Endothelial cell of umbilical vein (primary cell): ENCODE data around the gene KIZ. TPM values are rescaled to one million over a fixed set of nuclear protein-coding genes. Genes with fewer than 3 reads are reported as not detected.

Source experiments
- BruUV-seq: library from RNA; stranded (reverse); fragments of 400-500 nt; replicated peaks from 2 replicates; lab custom pipeline; 2021; lab: Mats Ljungman, UMichigan
- CTCF ChIA-PET: fragments of 300-600, 350-600 bp; sonication (Branson Sonifier 250); formaldehyde crosslinking; loops from one replicate; lab custom pipeline; 2021; ENCODE audit warnings: antibody characterized with exemption, inconsistent platforms; lab: Charles Lee
- POLR2A ChIA-PET: fragments of 300-600, 350-600 bp; sonication (Branson Sonifier 250); formaldehyde crosslinking; loops from one replicate; lab custom pipeline; 2021; ENCODE audit warnings: antibody characterized with exemption, inconsistent platforms; lab: Charles Lee
- DNase-seq: peaks from one replicate; pipeline ENCODE4 v3.0.0-alpha.2; 2011; ENCODE audit warnings: low read depth, low spot score
- FAIRE-seq: peaks from 2 replicates; lab custom pipeline; 2011; peaks lifted over from hg19 to GRCh38; lab: Jason Lieb, UNC
- H2AFZ ChIP-seq: 2 replicates; pipeline ENCODE4 v1.6.0; 2012; ENCODE audit warnings: low read depth, low read length, control low read depth, inconsistent platforms
- H3K27ac ChIP-seq: 2 replicates; pipeline ENCODE4 v1.5.1; 2011; ENCODE audit warnings: low read depth, mild to moderate bottlenecking, control low read depth, low read length, moderate library complexity; ENCODE audit not compliant: insufficient read depth
- H3K27me3 ChIP-seq, 2 experiments: 2 replicates each; pipeline versions ENCODE4 v1.6.0 to v1.6.1; 2011; ENCODE audit warnings: low read length in 2 of 2, mixed read lengths in 1 of 2; ENCODE audit not compliant: control insufficient read depth in 2 of 2, insufficient read depth in 2 of 2
- H3K36me3 ChIP-seq, 2 experiments: 2 replicates in 1 of 2; 3 replicates in 1 of 2; pipeline ENCODE4 v1.5.1; 2011; ENCODE audit warnings: low read length in 2 of 2, mild to moderate bottlenecking in 1 of 2, moderate library complexity in 1 of 2; ENCODE audit not compliant: control insufficient read depth in 2 of 2, insufficient read depth in 2 of 2; ENCODE audit errors: extremely low read depth in 1 of 2
- H3K4me1 ChIP-seq: 3 replicates; pipeline ENCODE4 v1.5.1; 2011; ENCODE audit warnings: mild to moderate bottlenecking, low read length; ENCODE audit not compliant: control insufficient read depth, insufficient read depth; ENCODE audit errors: extremely low read depth
- H3K4me2 ChIP-seq: 2 replicates; pipeline ENCODE4 v1.6.1; 2011; ENCODE audit warnings: low read length, control low read depth, mixed read lengths; ENCODE audit not compliant: insufficient read depth
- H3K4me3 ChIP-seq, 3 experiments: fragments of 200-600 bp in 1 of 3; sonication (generic), shearing (Covaris generic) in 1 of 3; replicated peaks in 1 of 3; 2 replicates each; pipeline ENCODE4 v1.5.1; 2011 to 2016; ENCODE audit warnings: control low read depth in 3 of 3, low read length in 3 of 3, mild to moderate bottlenecking in 2 of 3, inconsistent platforms in 1 of 3, low read depth in 1 of 3, moderate library complexity in 1 of 3; ENCODE audit not compliant: insufficient read depth in 1 of 3
- H3K79me2 ChIP-seq: 2 replicates; pipeline ENCODE4 v1.6.0; 2012; ENCODE audit warnings: low read length, inconsistent platforms; ENCODE audit not compliant: control insufficient read depth, insufficient read depth
- H3K9ac ChIP-seq: replicated peaks from 2 replicates; pipeline ENCODE3; 2011; ENCODE audit warnings: low read length, control low read depth; ENCODE audit not compliant: insufficient read depth; ENCODE audit errors: extremely low read depth
- H3K9me1 ChIP-seq: replicated peaks from 3 replicates; pipeline ENCODE4 v1.6.0; 2011; ENCODE audit warnings: mild to moderate bottlenecking, low read length; ENCODE audit not compliant: control insufficient read depth, insufficient read depth; ENCODE audit errors: extremely low read depth
- H3K9me3 ChIP-seq: replicated peaks from 2 replicates; pipeline ENCODE4 v1.5.1; 2012; ENCODE audit warnings: low read length, inconsistent platforms; ENCODE audit not compliant: control insufficient read depth, insufficient read depth
- H4K20me1 ChIP-seq: replicated peaks from 2 replicates; pipeline ENCODE3; 2011; ENCODE audit warnings: mild to moderate bottlenecking, low read length; ENCODE audit not compliant: control insufficient read depth, insufficient read depth; ENCODE audit errors: extremely low read depth
- EZH2 ChIP-seq: IDR thresholded peaks from 2 replicates; pipeline ENCODE4 v1.6.1; 2012; ENCODE audit warnings: borderline replicate concordance, low read depth, mild to moderate bottlenecking, moderate library complexity, low read length, inconsistent platforms; ENCODE audit not compliant: severe bottlenecking
- FOS ChIP-seq: IDR thresholded peaks from 2 replicates; pipeline ENCODE4 v1.6.1; 2011; ENCODE audit warnings: mild to moderate bottlenecking, low read length, moderate library complexity, borderline replicate concordance; ENCODE audit not compliant: insufficient read depth
- GATA2 ChIP-seq: IDR thresholded peaks from 2 replicates; pipeline ENCODE4 v1.7.0; 2011; ENCODE audit warnings: low read depth, mild to moderate bottlenecking, moderate library complexity, mixed read lengths, low read length; ENCODE audit not compliant: insufficient read length, insufficient read depth
- JUN ChIP-seq: IDR thresholded peaks from 2 replicates; pipeline ENCODE4 v1.6.1; 2011; ENCODE audit warnings: borderline replicate concordance, low read depth; ENCODE audit not compliant: insufficient read length, insufficient read depth
- MYC ChIP-seq: IDR thresholded peaks from one replicate; pipeline ENCODE4 v1.6.1; 2011; ENCODE audit warnings: mild to moderate bottlenecking, low read depth, low read length
- POLR2A ChIP-seq: IDR thresholded peaks from 2 replicates; pipeline ENCODE4 v1.6.1; 2012; ENCODE audit warnings: low read depth, mild to moderate bottlenecking, control low read depth, low read length
- POLR2AphosphoS5 ChIP-seq: IDR thresholded peaks from 2 replicates; pipeline ENCODE4 v1.6.1; 2012; ENCODE audit warnings: low read depth, mild to moderate bottlenecking, control low read depth, low read length, moderate library complexity; ENCODE audit not compliant: insufficient read depth
- dilution Hi-C: fragments of 300-500 bp; cut with MboI; formaldehyde crosslinking; loops from one replicate; pipeline ENCODE4 v1.15.0; 2019; ENCODE audit warnings: low sequenced_read_pairs; ENCODE audit not compliant: extremely low pct_ligation_motif_present
- intact Hi-C: fragments of 100-400 bp; cut with micrococcal nuclease; formaldehyde crosslinking; loops from one replicate; pipeline ENCODE4 v1.10.0; 2022
- polyA plus RNA-seq, 4 experiments: library from polyadenylated mRNA; depleted of rRNA in 3 of 4; stranded (reverse) in 3 of 4; unstranded in 1 of 4; fragments of >200 nt; gene quantifications; 2 replicates each; pipeline versions ENCODE4 v1.2.1 to v1.2.3, GENCODE V29; 2011 to 2012; ENCODE audit warnings: missing spikeins in 1 of 4
- total RNA-seq: library from RNA; stranded (reverse); gene quantifications from 2 replicates; pipeline ENCODE4 v1.2.3, GENCODE V29; 2021
- TF ChIP-seq, protein P1 (sequence below): IDR thresholded peaks from 2 replicates; pipeline ENCODE4 v1.6.1; 2011; ENCODE audit not compliant: insufficient read depth, insufficient read length
- TF ChIP-seq, protein P2 (sequence below), 2 donors: IDR thresholded peaks; 1 replicate in 1 of 2; 2 replicates in 1 of 2; pipeline ENCODE4 v1.5.1; 2011; ENCODE audit warnings: low read length in 2 of 2, mild to moderate bottlenecking in 2 of 2, moderate library complexity in 2 of 2, control low read depth in 1 of 2, inconsistent platforms in 1 of 2, low read depth in 1 of 2; ENCODE audit not compliant: insufficient read depth in 1 of 2; ENCODE audit errors: extremely low read depth in 1 of 2

Gene KIZ
- total and polyA plus RNA-seq, 2 donors (not counting 3 experiments of a cell fraction or from before 2014, with no cell fraction given): 3.9 to 7.3 TPM

DNA sequence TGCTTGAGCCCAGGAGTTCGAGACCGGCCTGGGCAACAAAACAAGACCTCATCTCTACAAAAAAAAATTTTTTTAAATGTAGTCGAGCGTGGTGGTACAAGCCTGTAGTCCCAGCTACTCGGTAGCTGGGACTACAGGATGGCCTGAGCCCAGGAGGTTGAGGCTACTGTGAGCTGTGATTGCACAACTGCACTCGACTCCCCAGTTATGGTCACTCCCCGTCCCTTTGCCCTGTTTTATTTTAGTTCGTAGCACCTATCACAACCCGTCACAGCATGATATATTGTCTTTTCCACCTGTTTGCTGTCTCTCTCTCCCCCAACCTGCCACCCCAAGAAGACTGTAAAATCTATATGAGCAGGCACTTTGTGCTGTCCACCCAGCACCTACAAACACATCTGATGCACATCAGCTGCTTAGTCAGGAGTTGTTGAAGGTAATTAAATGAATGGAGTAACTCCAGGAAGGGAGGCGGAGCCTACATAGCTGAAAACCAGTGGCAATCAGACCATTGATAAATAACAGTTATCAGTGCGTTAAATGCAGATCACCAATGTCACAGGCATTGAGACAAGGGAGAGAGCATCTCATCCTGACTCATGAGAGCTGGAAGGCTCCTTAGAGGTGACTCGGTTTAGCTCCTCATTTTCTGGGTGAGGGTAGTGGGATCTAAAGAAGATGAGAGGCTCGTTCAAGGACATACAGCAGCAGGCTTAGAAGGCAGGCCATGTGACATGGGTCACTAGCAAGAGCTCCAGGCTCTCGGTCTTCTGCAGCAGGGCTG lies 162.9 kb downstream of the KIZ start:
- Histone ChIP-seq H4K20me1 (no peaks in the 10 kb centered on the region), H3K9ac (no peak overlapping the region), H3K9me3 (no peaks in the 10 kb centered on the region), H3K4me1 (no peaks in the 10 kb centered on the region), H3K27ac (no peak overlapping the region), H3K27me3 (peaks cover 0 to 4% of the 10 kb centered on the region in 2 experiments), H3K36me3 (no peaks in the 10 kb centered on the region), H3K4me2 (no peak overlapping the region), H3K9me1 (no peaks in the 10 kb centered on the region), H3K79me2 (no peaks in the 10 kb centered on the region), H3K4me3 (no peak overlapping the region), H2AFZ (no peak overlapping the region)
- no TSS peak for BruUV-seq
- DNase-seq: no peak
- no peak for TF ChIP-seq POLR2A
- TF ChIP-seq EZH2: no peak
- no peak for TF ChIP-seq POLR2AphosphoS5
- TF ChIP-seq, protein P1, sequence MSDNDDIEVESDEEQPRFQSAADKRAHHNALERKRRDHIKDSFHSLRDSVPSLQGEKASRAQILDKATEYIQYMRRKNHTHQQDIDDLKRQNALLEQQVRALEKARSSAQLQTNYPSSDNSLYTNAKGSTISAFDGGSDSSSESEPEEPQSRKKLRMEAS: no peak
- TF ChIP-seq JUN: no peak
- TF ChIP-seq, protein P2, sequence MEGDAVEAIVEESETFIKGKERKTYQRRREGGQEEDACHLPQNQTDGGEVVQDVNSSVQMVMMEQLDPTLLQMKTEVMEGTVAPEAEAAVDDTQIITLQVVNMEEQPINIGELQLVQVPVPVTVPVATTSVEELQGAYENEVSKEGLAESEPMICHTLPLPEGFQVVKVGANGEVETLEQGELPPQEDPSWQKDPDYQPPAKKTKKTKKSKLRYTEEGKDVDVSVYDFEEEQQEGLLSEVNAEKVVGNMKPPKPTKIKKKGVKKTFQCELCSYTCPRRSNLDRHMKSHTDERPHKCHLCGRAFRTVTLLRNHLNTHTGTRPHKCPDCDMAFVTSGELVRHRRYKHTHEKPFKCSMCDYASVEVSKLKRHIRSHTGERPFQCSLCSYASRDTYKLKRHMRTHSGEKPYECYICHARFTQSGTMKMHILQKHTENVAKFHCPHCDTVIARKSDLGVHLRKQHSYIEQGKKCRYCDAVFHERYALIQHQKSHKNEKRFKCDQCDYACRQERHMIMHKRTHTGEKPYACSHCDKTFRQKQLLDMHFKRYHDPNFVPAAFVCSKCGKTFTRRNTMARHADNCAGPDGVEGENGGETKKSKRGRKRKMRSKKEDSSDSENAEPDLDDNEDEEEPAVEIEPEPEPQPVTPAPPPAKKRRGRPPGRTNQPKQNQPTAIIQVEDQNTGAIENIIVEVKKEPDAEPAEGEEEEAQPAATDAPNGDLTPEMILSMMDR (IDR thresholded peaks at IDR 0.05; ENCODE audit: extremely low read depth in 1 of 2, insufficient read depth in 1 of 2, low read depth in 1 of 2, low read length in 2 of 2): no peak
- TF ChIP-seq GATA2: no peak
- TF ChIP-seq MYC: no peak
- TF ChIP-seq FOS: no peak
- dilution Hi-C loops (no loop called here), intact Hi-C loops (no loop called here)
- POLR2A ChIA-PET: no interaction called here
- CTCF ChIA-PET: interaction anchor here (1.2 kb wide), 1 partner anchor 53 kb away, joined by 3 read pairs; no protein-coding TSS in a partner anchor
- FAIRE-seq: no peak
